Activated gamma-delta T cell treated with anti-CD3 and anti-CD28 coated beads, Interleukin-2, amount 50 U/mL, for 16 hours (primary cell): ENCODE data around the gene ATG2A.
A peak's percentile ranks its signal among the peaks of the same experiment; 100 is the strongest.

Experiments
- DNase-seq: peaks from one replicate; pipeline ENCODE4 v3.0.0-alpha.2; 2020; ENCODE audit warnings: low read depth

ATG2A gene

DNA sequence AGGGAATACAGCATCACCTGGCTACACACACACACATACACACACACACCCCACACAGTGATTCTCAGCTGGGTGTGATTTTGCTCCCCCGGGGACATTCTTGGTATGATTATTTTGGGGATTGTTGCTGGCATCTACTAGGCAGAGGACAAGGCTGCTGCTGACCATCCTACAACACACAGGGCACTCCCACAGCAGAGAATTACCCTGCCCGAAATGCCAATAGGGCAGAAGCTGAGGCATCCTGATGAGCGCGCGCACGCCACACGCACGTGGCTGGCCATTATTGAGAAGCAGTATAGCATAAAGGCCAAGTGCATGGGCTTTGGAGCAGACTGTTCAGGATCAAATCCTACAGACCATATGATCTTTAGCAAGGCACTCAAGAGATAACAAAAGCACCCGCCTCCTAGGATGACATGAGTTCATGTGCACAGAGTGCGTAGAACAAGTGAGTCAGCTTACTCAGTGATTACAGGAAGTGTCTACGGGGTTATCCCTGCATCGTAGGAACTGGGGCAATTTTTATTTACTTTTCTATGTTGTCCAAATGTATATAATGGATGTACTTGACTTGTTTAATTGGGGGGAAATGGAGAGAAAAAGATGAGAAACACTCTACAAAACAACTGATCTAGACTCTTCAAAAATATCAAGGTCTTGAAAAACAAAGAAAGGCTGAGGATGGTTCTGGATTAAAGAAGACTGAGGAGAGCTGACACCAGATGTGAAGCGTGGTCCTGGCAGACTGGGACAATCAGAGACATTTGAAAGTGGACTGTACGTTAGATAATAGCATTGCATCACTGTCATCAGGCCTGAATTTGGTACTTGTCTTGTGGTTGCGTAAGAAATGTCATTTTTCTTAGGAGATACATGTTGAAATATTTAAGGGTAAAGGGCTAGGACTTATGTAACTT lies 31.4 kb downstream of the ATG2A start:
- DNase-seq: no peak

DNA sequence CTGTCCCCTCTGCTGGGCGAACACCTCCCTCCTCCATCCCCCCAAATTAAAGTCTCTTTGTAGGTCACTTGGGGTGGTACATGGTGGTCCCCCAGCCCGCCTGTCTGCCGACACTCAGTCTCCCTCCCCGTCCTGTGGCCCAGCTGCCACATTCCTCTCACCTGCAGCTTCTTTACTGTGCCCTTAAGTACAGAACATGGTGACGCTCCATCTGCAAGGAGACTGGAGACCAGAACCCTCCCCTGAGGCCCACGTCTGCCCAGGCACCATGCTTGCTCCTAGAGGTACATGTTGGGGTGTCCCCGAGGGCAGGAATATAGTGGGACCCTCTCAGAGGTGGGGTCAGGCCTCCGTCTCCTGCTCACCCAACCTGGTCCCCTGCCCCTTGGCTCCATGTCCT lies 33.0 kb downstream of the ATG2A start:
- DNase-seq: no peak

GRCh38 chr11:64883575-64883974 lies 33.4 kb downstream of the ATG2A start:
- no peak for DNase-seq

GRCh38 chr11:64882243-64882642 lies 34.8 kb downstream of the ATG2A start:
- DNase-seq: no peak

GRCh38 chr11:64881476-64881875 lies 35.5 kb downstream of the ATG2A start:
- no peak for DNase-seq

DNA sequence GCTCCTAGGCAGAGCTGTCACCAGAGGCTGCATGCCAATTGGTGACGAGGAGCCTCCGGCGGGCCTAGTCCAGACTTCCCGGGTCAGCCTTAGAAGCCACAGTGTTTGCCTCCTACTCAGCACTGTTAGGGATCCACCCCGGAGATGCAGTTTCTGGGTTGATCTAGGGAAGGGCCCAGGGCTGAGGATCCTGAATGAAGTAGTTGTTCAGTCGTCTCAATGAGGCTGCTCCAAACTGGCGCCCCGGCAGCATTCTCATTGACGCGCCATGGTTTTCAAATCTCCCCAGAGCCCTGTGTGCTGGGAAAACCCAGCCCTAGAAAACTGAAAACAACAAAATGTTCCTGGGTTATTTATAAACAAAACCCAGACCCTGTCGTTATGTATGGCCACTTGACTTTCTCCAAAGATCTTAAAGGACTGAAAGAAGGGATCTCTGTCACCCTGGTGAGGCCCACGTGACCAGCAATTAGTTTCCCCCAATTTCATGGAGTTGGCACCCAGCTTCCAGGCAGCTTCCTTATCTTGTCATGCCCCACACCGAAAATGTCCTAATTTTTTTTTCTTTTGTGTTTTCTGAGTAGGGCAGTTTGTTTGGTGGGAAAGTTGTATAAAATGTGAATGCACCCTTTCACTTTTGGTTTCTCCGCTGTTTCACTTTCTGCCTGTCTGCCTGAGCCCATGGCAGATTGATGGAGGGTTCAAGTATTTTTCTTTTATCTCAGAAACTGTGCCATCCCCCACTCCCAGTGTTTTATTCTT lies 36.6 kb downstream of the ATG2A start:
- no peak for DNase-seq

GRCh38 chr11:64879244-64879900 lies 37.6 kb downstream of the ATG2A start:
- no peak for DNase-seq

- peak; percentile 100 for DNase-seq
These were observed 38.3 kb downstream of the ATG2A start, which contains the start of gene EHD1 for GRCh38 chr11:64878494-64879243. TSS of gene EHD1 (minus strand) at chr11:64878621. CDS start at chr11:64878464, 157 bp downstream.

DNA sequence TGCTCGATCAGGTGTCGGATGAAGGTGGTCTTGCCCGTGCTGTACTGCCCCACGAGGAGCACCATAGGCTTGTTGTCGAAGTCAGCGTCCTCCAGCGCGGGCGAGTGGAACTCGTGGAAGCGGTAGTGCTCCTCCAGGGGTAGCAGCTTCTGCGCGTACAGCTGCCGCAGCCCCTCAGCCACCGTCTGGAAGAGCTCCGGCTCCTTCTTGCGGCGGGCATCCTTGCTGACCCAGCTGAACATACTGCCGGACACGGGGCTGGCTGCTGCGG lies 38.9 kb downstream of the ATG2A start:
- DNase-seq: no peak

- DNase-seq: no peak
These were observed 39.4 kb downstream of the ATG2A start for GRCh38 chr11:64877390-64878222.

GRCh38 chr11:64876835-64877341 lies 40.1 kb downstream of the ATG2A start:
- DNase-seq: no peak

GRCh38 chr11:64876229-64876750 lies 40.7 kb downstream of the ATG2A start:
- no peak for DNase-seq

DNA sequence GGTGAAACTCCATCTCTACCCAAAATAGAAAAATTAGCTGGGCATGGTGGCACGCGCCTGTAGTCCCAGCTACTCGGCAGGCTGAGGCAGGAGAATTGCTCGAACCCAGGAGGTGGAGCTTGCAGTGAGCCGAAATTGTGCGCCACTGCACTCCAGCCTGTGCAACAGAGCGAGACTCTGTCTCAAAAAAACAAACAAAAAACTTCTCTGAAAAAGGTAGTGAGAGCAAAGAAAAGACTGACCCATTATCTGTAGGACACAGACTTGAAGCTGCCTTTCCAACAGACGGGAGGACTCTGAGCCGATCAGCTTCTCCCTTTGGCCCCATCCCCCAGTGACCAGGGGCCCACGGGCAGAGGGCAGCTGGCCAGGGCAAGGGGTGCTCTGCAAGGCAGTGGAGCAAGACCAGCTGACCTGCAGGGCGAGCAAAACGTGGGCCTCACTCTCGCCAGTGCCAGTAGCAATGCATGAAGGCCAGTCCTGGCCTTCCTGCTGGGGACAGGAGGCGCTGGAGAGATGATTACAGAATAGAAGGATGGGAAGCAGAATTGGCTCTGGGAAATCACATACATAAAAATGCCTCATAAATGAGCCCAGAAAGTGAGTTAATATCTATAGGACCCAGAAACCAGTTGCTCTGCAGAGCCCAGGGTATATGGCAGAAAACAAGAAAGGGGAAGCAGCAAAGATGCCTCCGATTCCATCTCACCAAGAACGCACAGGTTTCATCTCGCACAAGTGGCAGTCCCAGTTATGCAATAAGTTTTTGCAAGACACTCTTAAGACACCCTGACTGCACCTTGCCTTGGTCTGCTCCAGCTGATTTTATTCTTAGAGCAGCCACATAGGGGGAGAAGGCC lies 41.4 kb downstream of the ATG2A start:
- no peak for DNase-seq

DNA sequence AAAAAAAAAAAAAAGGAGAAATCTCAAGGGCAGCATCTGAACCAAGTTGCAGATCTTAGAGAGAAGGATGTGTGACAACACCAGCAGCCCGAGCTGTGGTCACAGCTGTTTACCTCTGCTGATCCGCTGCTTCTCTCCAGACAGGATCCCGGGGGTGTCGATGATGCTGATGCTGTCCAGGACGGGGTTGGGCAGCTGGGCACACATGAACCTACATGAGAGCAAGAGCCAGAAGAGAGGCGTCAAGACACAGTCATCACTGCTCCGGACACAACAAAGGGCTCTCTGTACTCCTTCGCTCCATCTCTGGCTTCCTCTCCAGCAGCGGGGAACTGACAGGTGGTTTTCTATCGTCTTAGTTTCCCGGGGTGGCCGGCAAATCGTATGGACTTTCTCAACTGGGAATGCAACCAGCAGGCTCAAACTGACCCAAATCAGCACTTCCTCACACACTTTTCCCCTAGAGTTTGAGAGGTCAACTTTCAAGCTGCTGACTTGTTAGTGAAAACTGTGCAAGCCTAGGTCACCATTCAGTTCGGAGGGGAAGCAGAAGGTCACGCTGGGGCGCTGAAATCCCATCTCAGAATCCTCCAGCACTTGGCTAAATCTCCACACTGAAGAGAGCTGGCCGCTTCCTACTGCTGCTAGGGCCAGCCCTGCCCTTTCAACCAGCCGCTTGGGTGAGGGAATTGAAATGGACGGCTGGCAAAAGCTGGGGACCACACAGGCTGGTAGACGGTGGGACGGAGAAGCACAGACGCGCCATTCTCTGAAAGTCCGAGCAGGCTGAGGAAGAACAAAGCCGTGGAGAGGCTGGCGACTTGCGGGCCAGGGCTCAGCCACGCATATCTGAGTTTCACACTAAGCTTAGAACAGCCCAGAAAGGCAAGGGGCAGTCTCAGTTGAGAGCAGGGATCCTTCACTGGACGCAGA lies 42.4 kb downstream of the ATG2A start:
- no peak for DNase-seq

DNA sequence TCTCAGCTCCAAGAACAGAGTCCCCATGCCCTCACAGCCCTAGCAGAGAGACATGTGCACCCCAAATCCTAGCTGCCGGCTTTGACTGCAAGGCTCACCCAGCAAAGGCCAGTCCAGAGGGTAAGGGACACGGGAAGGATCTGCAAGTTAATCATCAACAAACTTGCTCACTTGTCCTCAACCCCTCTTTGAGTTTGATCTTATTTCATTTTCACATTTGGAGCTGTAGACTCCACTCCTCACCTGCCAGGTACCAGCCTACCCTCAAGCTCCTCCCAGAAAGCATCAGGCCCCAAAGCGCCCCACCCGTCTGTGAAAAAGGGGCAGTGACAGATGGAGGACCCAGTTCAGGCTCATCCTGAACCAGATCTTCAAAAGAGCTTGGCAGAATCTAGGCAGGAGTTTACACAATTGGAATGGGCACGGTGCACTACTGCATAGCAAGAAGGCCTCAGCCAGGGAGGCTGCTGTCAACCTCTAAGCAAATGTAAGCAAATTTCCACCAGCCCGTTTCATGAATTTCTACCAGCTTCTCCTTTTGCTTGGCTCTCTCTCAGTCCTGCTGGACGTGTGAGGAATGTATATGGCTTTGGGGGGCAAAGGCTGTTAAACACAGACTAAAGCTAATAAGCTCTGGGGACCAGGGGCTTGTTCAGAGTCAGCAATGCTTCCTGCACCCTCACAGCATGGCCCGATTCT lies 44.1 kb downstream of the ATG2A start:
- DNase-seq: no peak

GRCh38 chr11:64871492-64871891 lies 45.5 kb downstream of the ATG2A start:
- DNase-seq: no peak

DNA sequence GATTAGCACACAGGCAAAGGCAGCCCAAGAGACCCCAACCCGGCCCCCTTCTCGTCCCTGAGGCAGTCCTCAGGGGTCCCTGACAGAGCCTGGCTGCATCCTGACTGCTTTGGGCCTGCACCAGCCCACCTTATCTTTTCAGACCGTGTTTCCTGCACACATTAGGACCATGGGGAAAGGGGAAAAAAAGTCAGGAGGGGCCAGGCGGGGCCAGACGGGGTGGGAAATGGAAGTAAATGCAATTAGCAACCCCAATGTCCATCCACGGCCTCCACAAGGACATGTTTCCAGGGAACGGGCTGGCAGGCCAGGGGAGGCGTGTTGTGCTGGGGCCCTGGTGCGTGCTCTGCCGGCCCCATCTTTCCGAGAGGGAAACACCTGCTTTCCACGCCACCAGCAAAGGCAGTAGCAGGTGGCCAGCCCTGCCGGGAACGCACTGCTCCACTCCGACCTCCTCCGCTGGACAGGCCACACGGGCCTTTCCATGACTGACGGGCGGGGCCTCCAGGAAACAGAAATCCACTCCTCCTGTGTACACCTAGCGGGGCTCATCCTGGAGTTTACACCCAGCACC lies 46.0 kb downstream of the ATG2A start:
- DNase-seq: no peak
